HUDEP-2 (cell line): ENCODE results near the gene TMEM107.

Source experiments
- DNase-seq, 76 experiments: peaks; one replicate each; lab custom pipeline; 2025; ENCODE audit not compliant: unreplicated experiment in 76 of 76; lab: John Stamatoyannopoulos, UW

The TMEM107 gene

DNA sequence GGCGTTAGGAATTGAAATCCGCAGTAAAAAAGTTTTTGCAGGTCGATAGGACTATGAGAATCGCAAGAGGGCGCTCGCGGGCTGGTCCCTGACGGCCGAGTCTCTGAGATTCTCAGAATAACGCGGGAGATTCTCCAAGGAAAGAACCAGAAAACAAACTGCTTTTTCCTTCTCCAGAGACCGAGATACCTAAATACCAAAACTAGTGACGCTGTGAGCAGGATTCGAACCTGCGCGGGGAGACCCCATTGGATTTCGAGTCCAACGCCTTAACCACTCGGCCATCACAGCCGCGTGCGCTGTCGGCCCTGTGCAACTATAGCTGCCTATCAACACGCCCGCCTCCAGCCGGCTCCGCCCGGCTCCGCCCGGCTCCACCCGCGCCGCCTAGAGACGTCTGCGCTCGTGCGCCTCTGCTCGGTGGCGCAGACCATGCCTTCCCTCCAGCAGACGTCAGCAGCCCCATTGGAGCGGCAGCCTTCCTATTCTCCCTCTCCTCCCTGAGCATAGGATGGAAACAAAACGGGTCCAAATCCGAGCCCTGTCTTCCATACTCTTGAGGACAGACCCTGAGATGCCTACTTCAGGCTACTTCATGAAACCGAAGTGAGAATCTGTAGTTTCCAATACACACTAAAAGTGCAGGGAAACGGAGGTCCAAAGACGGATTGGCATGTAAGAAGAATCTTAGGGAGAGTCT lies 37.4 kb downstream of the TMEM107 start:
- DNase-seq = peak in 73 of 76 experiments; percentile 54 to 100 (median 96)

DNA sequence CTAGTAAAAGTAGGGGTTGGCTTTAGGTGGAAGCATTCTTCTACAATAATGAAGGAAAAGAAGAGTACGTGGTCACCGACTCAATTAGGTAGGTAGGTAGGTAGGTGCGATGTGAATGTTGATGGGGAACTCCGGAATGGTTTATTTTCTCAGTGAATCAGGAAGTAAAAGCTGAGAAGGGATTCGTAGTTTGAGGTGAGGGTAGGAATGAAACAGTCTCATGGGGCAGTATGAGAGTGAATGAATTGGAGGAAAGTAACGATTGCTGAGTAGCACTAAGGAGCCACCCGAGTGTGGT lies 37.9 kb downstream of the TMEM107 start:
- DNase-seq = no peak

DNA sequence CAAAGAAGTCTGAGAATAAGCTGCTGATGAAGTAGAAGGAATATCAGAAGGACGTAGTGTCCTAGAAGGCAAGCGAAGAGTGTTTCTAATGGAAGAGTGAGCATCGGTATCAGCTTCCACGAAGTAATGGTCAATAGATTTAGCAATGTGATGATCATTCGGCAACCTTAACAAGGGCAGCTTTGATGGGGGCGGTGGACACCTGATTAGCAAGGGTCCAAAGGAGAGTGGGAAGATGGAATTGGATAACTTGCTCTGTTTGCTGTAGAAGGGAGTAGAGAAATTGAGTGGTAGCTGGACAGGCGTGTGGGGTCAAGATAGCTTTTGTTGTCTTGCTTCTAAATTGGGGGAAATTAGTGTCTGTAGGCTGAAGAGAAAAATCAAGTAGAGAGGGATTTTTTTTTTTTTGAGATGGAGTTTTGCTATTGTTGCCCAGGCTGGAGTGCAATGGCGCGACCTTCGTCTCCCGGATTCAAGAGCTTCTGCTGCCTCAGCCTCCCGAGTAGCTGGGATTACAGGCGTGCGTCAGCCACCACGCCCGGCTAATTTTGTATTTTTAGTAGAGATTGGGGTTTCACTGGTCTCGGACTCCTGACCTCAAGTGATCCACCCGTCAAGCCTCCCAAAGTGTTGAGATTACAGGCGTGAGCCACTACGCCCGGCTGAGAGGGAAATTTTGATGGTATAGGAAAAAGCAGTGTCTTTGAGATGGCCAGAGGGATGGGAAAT lies 38.4 kb downstream of the TMEM107 start:
- no peak for DNase-seq

DNA sequence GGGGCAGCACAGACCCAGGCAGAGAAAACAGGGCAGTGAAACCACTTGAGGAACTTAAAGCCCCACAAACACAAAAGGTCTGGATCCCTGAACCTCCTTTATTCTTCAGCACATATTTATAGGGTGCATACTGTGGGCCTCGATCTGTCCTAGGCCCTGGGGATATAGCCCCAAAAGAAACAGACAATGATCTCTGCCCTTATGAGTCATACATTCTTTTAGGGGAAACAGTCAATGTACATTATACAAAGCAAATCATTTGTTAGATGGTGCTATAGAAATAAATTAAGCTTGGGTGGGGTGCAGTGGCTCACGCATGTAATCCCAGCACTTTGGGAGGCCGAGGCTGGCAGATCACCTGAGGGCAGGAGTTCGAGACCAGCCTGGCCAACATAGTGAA lies 42.2 kb downstream of the TMEM107 start:
- no peak for DNase-seq

DNA sequence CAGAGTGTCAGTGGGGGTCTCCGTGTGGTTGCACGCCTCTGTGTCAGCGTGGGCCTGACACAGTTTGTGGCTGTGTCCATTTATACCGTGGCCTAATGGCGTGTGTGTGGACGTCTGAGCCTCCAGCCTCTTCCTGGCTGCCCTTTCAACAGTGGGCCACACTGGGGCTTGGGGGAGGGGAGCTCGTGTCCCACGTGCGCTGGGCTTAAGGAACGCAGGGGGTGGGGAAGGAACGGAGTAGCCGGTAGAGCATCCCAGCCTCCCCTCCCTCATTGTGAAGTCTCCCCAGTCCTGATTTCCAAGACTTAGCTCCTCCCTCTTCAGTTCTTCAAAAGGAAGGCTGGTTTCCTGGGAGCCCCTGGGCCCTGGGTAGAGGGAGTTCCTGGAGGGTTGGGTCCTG lies 42.8 kb downstream of the TMEM107 start:
- no peak for DNase-seq

DNA sequence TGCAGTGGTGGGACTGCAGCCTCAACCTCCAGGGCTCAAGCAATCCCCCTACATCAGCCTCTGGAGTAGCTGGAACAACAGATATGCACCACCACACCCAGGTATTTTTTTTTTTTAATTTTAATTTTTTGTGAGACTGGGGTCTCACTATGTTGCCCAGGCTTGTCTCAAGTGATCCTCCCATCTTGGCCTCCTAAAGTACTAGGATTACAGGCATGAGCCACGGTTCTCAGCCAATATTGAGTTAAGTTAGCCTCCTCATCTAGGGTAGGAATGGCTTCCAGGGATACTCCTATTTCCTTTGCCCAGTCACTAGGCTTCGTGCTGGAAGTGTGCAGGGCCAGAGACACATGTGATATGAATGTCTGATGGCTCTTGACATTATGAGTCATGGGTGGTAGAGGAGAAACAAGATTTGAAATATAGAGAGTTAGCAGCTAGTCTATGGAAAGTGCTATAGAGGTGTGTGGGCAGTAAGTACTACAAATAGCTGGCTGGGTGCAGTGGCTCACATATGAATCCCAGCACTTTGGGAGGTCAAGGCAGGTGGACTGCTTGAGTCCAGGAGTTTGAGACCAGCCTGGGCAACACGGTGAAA lies 44.2 kb downstream of the TMEM107 start:
- no peak for DNase-seq

DNA sequence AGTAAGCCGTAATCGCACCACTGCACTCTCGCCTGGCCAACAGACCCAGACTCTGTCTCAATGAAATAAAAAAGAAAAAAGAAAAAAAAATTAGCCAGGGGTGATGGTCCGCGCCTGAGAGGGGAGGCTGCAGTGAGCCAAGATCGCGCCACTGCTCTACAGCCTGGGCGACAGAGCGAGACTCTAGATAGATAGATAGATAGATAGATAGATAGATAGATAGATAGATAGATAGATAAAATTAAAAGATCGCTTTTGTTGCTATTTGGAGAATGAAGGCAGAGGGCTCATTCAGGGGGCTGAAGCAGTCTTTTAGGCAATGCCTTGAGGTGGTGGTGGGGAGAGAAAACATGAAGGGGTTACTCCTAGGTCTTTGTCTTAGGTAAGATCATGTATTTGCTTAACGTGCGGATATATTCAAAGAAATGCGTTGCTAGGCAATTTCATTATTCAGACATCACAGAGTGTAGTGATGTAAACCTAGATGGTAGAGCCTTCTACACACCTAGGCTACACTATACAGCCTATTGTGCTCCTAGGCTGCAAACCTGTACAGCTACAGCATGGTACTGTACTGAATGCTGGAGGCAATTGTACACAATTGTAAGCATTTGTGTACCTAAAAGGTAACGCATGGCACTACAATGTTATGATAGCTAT lies 47.9 kb downstream of the TMEM107 start:
- no peak for DNase-seq

DNA sequence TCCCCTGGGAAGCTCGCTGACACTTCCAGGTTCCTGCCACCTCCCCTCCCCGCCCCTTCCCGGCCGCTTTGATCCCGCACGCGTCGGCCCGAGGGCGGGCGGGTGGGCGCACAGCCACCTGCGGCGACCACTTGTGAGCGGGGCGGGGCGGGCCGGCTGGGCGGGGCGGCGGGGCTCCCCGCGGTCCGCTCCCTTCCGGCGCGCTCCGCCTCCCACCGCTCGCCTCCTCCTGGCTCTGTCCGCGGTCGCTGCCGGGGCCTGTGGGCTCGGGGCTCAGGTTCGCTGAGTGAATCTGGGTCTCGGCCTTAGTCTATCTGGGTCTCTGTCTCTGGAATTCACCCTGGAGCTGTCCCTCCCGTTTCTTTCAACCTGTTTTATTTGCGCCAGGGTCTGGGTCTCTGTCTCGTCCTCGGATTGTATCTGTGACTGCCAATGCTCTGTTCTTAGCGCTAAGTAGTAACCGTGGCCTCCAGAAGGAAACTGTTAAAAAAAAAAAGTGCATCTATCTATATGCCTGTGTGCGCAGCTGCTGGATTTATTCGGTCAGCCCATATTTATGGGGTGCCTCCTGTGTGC lies 49.6 kb downstream of the TMEM107 start:
- DNase-seq = peak in 29 of 76 experiments; percentile 8 to 69 (median 37)

DNA sequence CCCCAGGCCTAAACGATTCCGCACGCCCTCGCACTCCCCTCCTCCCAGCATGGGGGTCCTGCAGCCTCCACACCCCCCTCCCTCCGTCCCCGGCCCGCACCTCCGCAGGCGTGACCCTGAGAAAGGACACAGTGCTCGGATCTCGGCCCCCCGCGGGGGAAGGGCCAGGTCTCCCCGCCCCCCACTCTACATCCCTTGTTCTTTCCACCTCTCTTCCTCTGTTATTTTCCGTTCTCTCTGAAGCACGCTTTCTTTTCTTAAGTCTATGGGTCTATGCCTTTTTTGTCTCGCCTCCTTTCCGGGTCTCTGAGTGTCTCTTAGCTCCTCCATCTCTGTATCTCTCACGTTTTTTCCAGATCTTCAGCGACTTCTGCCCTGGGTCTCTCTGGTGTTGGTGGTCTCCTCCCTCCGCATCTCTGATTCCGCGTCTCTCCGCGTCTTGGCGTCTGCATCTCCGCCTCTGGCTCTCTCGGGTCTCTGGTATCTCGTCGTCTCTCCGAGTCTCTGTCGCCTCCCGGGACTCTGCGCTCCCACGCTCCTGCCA lies 50.2 kb downstream of the TMEM107 start:
- DNase-seq = peak in 13 of 76 experiments; percentile 34 to 59 (median 44)

DNA sequence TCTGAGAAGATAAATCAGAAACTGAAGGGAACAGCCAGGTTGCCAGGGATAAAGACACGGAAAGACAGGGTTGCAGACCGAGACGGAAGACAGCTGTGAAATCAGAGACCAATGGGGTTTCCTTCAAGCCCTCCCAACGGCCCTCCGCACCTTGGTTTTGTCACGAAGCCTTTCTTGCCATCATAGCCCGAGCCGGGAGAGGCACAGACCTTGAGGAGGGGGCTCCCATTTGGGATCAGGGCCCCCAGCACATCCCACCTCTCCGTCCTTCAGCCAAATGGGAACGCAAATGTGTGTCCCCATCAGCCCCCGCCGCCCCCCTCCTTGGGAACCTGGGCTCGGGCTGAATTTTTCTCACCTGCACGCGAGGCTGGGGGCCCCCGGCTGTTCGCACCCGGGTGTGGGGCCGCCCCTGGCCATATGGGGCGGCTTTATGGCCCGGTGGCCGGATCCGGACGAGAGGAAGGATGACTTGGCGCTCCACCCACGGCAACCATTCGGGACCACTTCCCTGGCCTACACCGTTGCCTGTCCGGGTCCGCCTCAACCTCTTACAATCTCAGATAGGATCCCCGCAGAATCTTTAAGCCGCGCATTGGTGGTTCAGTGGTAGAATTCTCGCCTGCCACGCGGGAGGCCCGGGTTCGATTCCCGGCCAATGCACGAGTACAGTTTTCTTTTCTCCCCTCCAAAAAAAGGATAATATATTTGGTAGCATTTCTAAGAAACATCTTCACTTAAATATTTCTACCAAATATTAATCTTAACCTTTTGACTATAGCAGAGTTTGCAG lies 50.8 kb downstream of the TMEM107 start:
- peak in 66 of 76 experiments; percentile 20 to 95 (median 72) for DNase-seq

DNA sequence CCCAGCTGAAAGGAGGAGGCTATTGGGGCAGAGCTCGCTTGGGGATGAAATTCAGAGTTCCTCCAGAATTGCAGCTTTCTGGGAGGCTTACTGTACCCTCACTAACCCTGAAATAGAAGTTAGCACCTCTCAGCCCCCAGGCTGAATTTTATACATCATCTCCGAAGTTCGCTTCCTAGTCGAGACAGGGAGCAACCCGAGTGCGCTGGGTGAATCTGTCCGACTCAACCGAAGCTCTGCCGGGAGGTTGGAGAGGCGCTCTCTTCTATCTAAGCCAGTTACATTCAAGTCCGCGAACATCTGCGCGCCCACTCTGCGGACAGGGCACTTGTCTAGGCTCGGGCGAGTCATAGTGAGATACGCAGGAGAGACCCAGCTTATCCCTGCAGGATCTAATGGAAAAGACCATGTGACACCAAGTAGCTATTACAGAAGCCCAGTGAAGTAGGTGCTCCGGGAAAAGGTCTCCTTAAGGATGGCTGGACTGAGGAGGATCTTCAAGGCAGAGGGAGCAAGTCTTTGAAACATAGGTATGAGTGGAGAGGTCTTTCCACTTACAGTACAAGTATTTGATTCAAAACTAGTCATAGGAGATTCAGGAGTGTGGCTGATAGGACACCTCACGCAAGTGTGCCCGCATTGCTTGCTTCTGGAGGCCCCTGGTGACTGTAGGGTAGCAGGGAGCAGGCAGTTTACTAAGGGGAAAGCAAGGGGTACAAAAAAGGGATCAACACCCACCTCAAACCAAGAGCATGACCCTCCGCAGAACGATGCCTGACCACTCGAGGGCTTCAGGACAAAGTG lies 51.6 kb downstream of the TMEM107 start:
- peak in 13 of 76 experiments; percentile 6 to 44 (median 18) for DNase-seq

DNA sequence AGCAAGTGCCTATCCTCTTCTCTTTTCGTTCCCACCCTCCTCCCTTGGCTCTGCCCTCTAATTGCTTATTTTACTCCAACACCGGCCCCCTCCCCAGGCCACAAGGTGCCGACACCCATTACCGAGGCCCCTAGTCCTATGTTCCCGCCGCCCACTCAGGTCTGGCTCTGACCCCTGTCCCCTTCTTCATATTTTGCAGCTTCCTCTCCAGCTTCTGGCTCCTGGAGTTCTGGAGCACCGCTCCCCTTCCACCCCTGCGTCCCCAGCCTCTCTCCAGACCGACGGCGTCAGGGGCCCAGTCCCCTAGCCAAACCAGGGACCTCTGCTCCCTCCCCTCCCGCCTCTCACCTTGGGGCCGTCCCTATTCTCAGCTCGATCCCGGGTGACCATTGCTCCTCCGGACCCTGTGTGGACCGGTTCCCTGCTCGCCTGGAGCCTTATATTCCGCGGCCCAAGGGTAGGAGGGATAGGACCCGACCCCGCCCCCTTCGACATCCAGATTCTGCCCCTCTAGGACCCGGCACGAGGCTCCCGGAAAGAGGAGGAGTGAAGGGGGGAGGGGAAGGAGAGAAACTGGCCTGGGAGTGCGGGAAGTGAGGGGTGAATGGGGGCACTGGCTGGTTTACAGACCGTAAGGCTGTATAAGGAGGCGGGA lies 52.4 kb downstream of the TMEM107 start, which contains the start of gene HES7:
Gene HES7 (minus strand): TSS at position 412 of the 655 bp plus-strand sequence. CDS start 22 bp downstream, at position 390.
- DNase-seq = peak in 1 of 76 experiments; percentile 37

DNA sequence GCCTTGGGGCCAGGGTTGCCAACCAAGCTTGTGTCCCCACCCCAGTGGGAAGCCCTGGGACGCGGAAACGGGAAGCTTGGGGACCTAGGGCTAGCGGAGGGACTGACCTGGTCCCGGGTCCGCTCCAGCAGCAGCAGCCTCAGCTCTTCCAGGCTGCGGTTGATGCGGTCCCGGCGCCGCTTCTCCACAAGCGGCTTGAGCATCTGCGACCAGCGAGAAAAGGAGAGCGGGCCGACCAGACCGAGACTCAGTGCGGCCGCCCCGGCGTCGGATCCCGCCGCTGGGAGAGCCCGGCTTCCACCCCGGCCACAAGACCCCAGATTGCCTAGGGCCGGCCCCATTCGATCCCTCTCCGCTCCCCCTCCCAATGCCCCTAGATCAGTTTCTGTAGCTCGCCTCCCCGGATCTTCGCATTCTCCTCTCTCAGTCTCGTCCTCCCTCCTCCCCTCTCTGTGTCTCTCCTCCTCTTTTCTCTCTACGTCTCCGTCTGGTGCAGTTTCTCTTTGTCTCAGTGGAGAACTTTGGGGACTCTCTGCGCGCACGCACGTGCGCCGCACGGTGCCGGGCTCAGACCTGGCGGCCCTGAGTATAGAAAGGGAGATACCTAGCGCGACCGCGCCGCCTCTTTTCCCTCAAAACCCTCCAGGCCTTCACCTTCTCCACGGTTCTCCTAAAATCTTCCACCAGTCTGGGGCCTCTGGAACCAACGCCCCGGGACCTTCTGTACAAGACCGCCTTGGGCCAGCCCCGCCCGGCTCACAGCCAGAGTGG lies 53.1 kb downstream of the TMEM107 start:
- DNase-seq = peak in 23 of 76 experiments; percentile 10 to 55 (median 31)
